ENCODE results near the gene PNRC2. TPM values are rescaled to one million over a fixed set of nuclear protein-coding genes. Genes with fewer than 3 reads are reported as not detected.
"Not testable (repeated sequence)": the region's sequence is repeated elsewhere in the genome, so short reads cannot be mapped to it uniquely, and the experiment has no call there.

Gene PNRC2
- total RNA-seq, 4 donors from 2014 or later, result 136 to 246 (median 207) TPM

GRCh38 chr1:23989263-23989662 is 29.6 kb downstream of the PNRC2 start:
- WGBS, 2 donors (ENCODE audit: low coverage in 1 of 2), result 73 to 75% methylated on average over 3 of the region's 3 CpGs
- no peaks in the 10 kb centered on the region for H3K9me3 ChIP-seq
- H3K27me3 ChIP-seq, result no peaks in the 10 kb centered on the region
- TF ChIP-seq POLR2AphosphoS5 (IDR thresholded peaks at IDR 0.05), result no peak
- no peak for TF ChIP-seq POLR2A (IDR thresholded peaks at IDR 0.05)
- TF ChIP-seq, protein P1, sequence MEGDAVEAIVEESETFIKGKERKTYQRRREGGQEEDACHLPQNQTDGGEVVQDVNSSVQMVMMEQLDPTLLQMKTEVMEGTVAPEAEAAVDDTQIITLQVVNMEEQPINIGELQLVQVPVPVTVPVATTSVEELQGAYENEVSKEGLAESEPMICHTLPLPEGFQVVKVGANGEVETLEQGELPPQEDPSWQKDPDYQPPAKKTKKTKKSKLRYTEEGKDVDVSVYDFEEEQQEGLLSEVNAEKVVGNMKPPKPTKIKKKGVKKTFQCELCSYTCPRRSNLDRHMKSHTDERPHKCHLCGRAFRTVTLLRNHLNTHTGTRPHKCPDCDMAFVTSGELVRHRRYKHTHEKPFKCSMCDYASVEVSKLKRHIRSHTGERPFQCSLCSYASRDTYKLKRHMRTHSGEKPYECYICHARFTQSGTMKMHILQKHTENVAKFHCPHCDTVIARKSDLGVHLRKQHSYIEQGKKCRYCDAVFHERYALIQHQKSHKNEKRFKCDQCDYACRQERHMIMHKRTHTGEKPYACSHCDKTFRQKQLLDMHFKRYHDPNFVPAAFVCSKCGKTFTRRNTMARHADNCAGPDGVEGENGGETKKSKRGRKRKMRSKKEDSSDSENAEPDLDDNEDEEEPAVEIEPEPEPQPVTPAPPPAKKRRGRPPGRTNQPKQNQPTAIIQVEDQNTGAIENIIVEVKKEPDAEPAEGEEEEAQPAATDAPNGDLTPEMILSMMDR (IDR thresholded peaks at IDR 0.05), result no peak
- TF ChIP-seq EP300 (IDR thresholded peaks at IDR 0.05), result no peak
- H3K27ac ChIP-seq, result no peak overlapping the region
- H3K4me3 ChIP-seq, result no peak overlapping the region
- H3K36me3 ChIP-seq, result no peaks in the 10 kb centered on the region
- ATAC-seq, result no peak
- H3K4me1 ChIP-seq, result peaks cover 0 to 12% (median 3%) of the 10 kb centered on the region in 3 donors

GRCh38 chr1:23992011-23992410 is 32.4 kb downstream of the PNRC2 start:
- H3K27ac ChIP-seq, H3K36me3 ChIP-seq, ATAC-seq, H3K27me3 ChIP-seq, H3K4me1 ChIP-seq, H3K9me3 ChIP-seq, H3K4me3 ChIP-seq: not testable (repeated sequence)
- 76 to 83% methylated on average over 4 to 7 of the region's 13 CpGs for WGBS, 2 donors (ENCODE audit: low coverage in 1 of 2)

- H3K4me3 ChIP-seq, result no peak overlapping the region
- no peaks in the 10 kb centered on the region for H3K4me1 ChIP-seq
- no peak for ATAC-seq
- H3K27ac ChIP-seq, result no peak overlapping the region
- H3K9me3 ChIP-seq, result no peaks in the 10 kb centered on the region
- no peak for TF ChIP-seq POLR2A (IDR thresholded peaks at IDR 0.05)
- no peak for TF ChIP-seq POLR2AphosphoS5 (IDR thresholded peaks at IDR 0.05)
- TF ChIP-seq EP300 (IDR thresholded peaks at IDR 0.05), result no peak
- TF ChIP-seq, protein P1 (IDR thresholded peaks at IDR 0.05), result no peak
- H3K27me3 ChIP-seq, result no peaks in the 10 kb centered on the region
- 82% methylated on average over 7 of the region's 13 CpGs; no CpG with 5 or more reads in 1 of the 2 donors for WGBS, 2 donors (ENCODE audit: low coverage in 1 of 2)
- no peaks in the 10 kb centered on the region for H3K36me3 ChIP-seq
Observed at GRCh38 chr1:23995431-23995837, 35.8 kb downstream of the PNRC2 start.

GRCh38 chr1:23996700-23997229 is 37.1 kb downstream of the PNRC2 start:
- H3K27ac ChIP-seq, result no peak overlapping the region
- WGBS, 2 donors (ENCODE audit: low coverage in 1 of 2), result 74 to 88% methylated on average over 5 to 9 of the region's 10 CpGs

GRCh38 chr1:23997812-23998211 is 38.2 kb downstream of the PNRC2 start:
- no peak for ATAC-seq
- no peaks in the 10 kb centered on the region for H3K36me3 ChIP-seq
- H3K4me1 ChIP-seq, result no peaks in the 10 kb centered on the region
- H3K27me3 ChIP-seq, result no peaks in the 10 kb centered on the region
- no peaks in the 10 kb centered on the region for H3K9me3 ChIP-seq
- TF ChIP-seq, protein P1 (IDR thresholded peaks at IDR 0.05), result no peak
- TF ChIP-seq POLR2A (IDR thresholded peaks at IDR 0.05), result no peak
- no peak for TF ChIP-seq POLR2AphosphoS5 (IDR thresholded peaks at IDR 0.05)
- TF ChIP-seq EP300 (IDR thresholded peaks at IDR 0.05), result no peak
- no peak overlapping the region for H3K27ac ChIP-seq
- WGBS, 2 donors (ENCODE audit: low coverage in 1 of 2), result 62% methylated on average over 1 of the region's 1 CpG; no CpG with 5 or more reads in 1 of the 2 donors
- no peak overlapping the region for H3K4me3 ChIP-seq

More at GRCh38 chr1:23996700-23997229, 37.1 kb downstream of the PNRC2 start:
- Histone ChIP-seq H3K36me3 (no peaks in the 10 kb centered on the region), H3K27me3 (no peaks in the 10 kb centered on the region), H3K4me1 (no peaks in the 10 kb centered on the region), H3K9me3 (no peaks in the 10 kb centered on the region), H3K4me3 (no peak overlapping the region)
- no peak for TF ChIP-seq POLR2AphosphoS5 (IDR thresholded peaks at IDR 0.05)
- TF ChIP-seq EP300 (IDR thresholded peaks at IDR 0.05), result no peak
- TF ChIP-seq POLR2A (IDR thresholded peaks at IDR 0.05), result no peak
- TF ChIP-seq, protein P1 (IDR thresholded peaks at IDR 0.05), result no peak
- no peak for ATAC-seq
